HepG2 (cell line): ENCODE data around the gene PFN1. TPM values are rescaled to one million over a fixed set of nuclear protein-coding genes. Genes with fewer than 3 reads are reported as not detected.

Experiments used
- CAMTA2 ChIP-seq: sonication (generic); formaldehyde crosslinking; IDR thresholded peaks from 2 replicates; pipeline ENCODE4 v1.4.0; 2020; ENCODE audit warnings: mild to moderate bottlenecking, missing genetic modification reagents, borderline replicate concordance
- FOSL2 ChIP-seq: sonication (generic); formaldehyde crosslinking; IDR thresholded peaks from 2 replicates; pipeline ENCODE4 v1.4.0; 2020; ENCODE audit warnings: missing genetic modification reagents
- FOXC1 ChIP-seq: sonication (generic); formaldehyde crosslinking; IDR thresholded peaks from 2 replicates; pipeline ENCODE4 v1.8.0; 2022; ENCODE audit warnings: mild to moderate bottlenecking, missing genetic modification reagents, borderline replicate concordance
- GABPA ChIP-seq, 2 experiments: IDR thresholded peaks; 2 replicates each; pipeline ENCODE4 v1.6.1; 2011 to 2016; ENCODE audit warnings: low read depth in 2 of 2, low read length in 1 of 2, missing biosample characterization in 1 of 2, missing genetic modification characterization in 1 of 2
- MAZ ChIP-seq, 2 experiments: sonication (generic) in 1 of 2; formaldehyde crosslinking in 1 of 2; IDR thresholded peaks; 2 replicates each; pipeline versions ENCODE4 v1.5.0 to v1.6.1; 2012 to 2020; ENCODE audit warnings: low read depth in 2 of 2, mild to moderate bottlenecking in 2 of 2, borderline replicate concordance in 1 of 2, improper control_type of control experiment in 1 of 2, low read length in 1 of 2, missing genetic modification reagents in 1 of 2, moderate library complexity in 1 of 2
- NFRKB ChIP-seq: fragments of 450-650 bp; IDR thresholded peaks from 2 replicates; pipeline ENCODE4 v1.6.1; 2017
- NR2C2 ChIP-seq: sonication (generic); formaldehyde crosslinking; IDR thresholded peaks from 2 replicates; pipeline ENCODE4 v1.4.0; 2020; ENCODE audit warnings: missing genetic modification reagents, mild to moderate bottlenecking, moderate library complexity, borderline replicate concordance
- THRA ChIP-seq: sonication (generic); formaldehyde crosslinking; IDR thresholded peaks from 2 replicates; pipeline ENCODE4 v1.4.0; 2020; ENCODE audit warnings: missing genetic modification reagents, borderline replicate concordance
- ZNF350 ChIP-seq: sonication (generic); formaldehyde crosslinking; IDR thresholded peaks from 2 replicates; pipeline ENCODE4 v1.4.0; 2020; ENCODE audit warnings: mild to moderate bottlenecking, low read depth, missing genetic modification reagents, borderline replicate concordance
- polyA plus RNA-seq, 8 experiments: library from polyadenylated mRNA; depleted of rRNA in 3 of 8; stranded (reverse) in 7 of 8; unstranded in 1 of 8; fragments of >200 nt; fragmentation: Illumina TruSeq in 4 of 8; extraction: Trizol in 4 of 8; gene quantifications; 2 replicates each; pipeline versions ENCODE4 v1.2.1 to v1.2.3, GENCODE V29; 2011 to 2016; ENCODE audit warnings: low read depth in 4 of 8, missing spikeins in 1 of 8, mixed read lengths in 1 of 8; ENCODE audit not compliant: insufficient read depth in 1 of 8
- total RNA-seq, 5 experiments: library from RNA; depleted of rRNA; stranded (reverse); fragments of >200 nt; fragmentation: Illumina TruSeq; extraction: Trizol; gene quantifications; 2 replicates each; pipeline ENCODE4 v1.2.3, GENCODE V29; 2016; ENCODE audit warnings: low read depth in 1 of 5
- TF ChIP-seq, protein P1 (sequence below): sonication (generic); formaldehyde crosslinking; IDR thresholded peaks from 2 replicates; pipeline ENCODE4 v1.5.1; 2020; ENCODE audit warnings: mild to moderate bottlenecking, missing genetic modification reagents, moderate library complexity
- TF ChIP-seq, protein P2 (sequence below): sonication (generic); formaldehyde crosslinking; conservative IDR thresholded peaks from 2 replicates; pipeline ENCODE4 v1.4.0; 2020; ENCODE audit warnings: missing genetic modification reagents
- TF ChIP-seq, protein P3 (sequence below): sonication (generic); formaldehyde crosslinking; conservative IDR thresholded peaks from 2 replicates; pipeline ENCODE4 v1.8.0; 2022; ENCODE audit warnings: missing genetic modification reagents
- TF ChIP-seq, protein P4 (sequence below): sonication (generic); formaldehyde crosslinking; IDR thresholded peaks from 2 replicates; pipeline ENCODE4 v1.4.0; 2020; ENCODE audit warnings: missing genetic modification reagents
- TF ChIP-seq, protein P5 (sequence below): IDR thresholded peaks from 2 replicates; pipeline ENCODE4 v1.6.1; 2016; ENCODE audit warnings: low read depth, control low read depth

The PFN1 gene
- total and polyA plus RNA-seq, 2 of the 13 experiments (the other 11 are each of a cell fraction or from before 2014, with no cell fraction given) = 494 to 613 TPM

DNA sequence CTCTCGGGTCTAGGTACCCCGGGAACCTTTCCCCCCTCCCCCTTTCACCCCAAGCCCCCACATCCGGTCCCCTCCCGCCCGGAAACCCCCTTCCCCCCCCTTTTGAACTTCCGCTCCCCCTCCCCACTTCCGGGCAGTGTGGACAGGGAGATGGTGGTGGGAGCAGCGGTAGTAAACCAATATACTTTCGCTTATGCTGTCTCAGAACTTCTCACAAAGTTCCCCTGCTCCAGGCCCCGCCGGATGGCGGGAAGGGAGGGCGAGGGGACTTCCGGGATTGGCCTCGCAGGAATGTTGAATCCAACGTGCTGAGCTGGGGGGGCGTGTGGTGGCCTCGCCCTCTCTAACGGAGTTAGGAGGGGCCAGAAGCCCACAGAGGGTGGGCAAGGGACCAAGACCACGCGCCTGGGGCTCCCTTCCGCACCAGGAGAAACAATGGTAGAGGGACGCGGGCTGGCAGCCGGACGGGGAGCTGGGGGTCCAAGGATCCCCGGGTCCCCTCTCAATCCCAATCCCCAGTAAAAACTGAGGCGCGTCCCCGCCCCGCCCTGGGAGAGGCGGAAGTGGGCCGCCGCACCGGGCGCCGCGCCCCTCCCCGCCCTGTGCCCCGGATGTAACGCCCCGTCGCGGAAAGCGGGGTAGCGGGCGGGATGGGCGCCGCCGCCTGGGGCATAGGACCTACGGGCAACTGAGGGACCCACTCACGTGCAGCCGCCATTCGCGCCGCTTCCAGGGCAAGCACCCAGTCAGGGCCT lies 742 bp downstream of the PFN1 start (continued):
- TF ChIP-seq, protein P1, sequence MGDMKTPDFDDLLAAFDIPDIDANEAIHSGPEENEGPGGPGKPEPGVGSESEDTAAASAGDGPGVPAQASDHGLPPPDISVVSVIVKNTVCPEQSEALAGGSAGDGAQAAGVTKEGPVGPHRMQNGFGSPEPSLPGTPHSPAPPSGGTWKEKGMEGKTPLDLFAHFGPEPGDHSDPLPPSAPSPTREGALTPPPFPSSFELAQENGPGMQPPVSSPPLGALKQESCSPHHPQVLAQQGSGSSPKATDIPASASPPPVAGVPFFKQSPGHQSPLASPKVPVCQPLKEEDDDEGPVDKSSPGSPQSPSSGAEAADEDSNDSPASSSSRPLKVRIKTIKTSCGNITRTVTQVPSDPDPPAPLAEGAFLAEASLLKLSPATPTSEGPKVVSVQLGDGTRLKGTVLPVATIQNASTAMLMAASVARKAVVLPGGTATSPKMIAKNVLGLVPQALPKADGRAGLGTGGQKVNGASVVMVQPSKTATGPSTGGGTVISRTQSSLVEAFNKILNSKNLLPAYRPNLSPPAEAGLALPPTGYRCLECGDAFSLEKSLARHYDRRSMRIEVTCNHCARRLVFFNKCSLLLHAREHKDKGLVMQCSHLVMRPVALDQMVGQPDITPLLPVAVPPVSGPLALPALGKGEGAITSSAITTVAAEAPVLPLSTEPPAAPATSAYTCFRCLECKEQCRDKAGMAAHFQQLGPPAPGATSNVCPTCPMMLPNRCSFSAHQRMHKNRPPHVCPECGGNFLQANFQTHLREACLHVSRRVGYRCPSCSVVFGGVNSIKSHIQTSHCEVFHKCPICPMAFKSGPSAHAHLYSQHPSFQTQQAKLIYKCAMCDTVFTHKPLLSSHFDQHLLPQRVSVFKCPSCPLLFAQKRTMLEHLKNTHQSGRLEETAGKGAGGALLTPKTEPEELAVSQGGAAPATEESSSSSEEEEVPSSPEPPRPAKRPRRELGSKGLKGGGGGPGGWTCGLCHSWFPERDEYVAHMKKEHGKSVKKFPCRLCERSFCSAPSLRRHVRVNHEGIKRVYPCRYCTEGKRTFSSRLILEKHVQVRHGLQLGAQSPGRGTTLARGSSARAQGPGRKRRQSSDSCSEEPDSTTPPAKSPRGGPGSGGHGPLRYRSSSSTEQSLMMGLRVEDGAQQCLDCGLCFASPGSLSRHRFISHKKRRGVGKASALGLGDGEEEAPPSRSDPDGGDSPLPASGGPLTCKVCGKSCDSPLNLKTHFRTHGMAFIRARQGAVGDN (CRISPR knock-in tag) = peak; percentile 78
- TF ChIP-seq MAZ (IDR thresholded peaks at IDR 0.05; ENCODE audit: borderline replicate concordance, low read depth, low read length) (no peak), MAZ (CRISPR knock-in tag; IDR thresholded peaks at IDR 0.05; ENCODE audit: low read depth) (peak; percentile 74), NFRKB (no peak), NR2C2 (CRISPR knock-in tag) (peak; percentile 41; the same call in 1 of the 2 replicates), ZNF350 (CRISPR knock-in tag) (peak; percentile 35; the same call in 1 of the 2 replicates), FOXC1 (CRISPR knock-in tag) (peak; percentile 22; the same call in 1 of the 2 replicates), FOSL2 (CRISPR knock-in tag) (no peak), GABPA (IDR thresholded peaks at IDR 0.05; ENCODE audit: low read depth, low read length) (peak; percentile 66), GABPA (CRISPR knock-in tag; IDR thresholded peaks at IDR 0.05; ENCODE audit: low read depth) (peak; percentile 88), THRA (CRISPR knock-in tag) (no peak), CAMTA2 (CRISPR knock-in tag) (0 out of 2 replicates have a peak, but pooled peaks have one; percentile 22)
- TF ChIP-seq, protein P2, sequence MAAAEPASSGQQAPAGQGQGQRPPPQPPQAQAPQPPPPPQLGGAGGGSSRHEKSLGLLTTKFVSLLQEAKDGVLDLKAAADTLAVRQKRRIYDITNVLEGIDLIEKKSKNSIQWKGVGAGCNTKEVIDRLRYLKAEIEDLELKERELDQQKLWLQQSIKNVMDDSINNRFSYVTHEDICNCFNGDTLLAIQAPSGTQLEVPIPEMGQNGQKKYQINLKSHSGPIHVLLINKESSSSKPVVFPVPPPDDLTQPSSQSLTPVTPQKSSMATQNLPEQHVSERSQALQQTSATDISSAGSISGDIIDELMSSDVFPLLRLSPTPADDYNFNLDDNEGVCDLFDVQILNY = no peak
- TF ChIP-seq, protein P3, sequence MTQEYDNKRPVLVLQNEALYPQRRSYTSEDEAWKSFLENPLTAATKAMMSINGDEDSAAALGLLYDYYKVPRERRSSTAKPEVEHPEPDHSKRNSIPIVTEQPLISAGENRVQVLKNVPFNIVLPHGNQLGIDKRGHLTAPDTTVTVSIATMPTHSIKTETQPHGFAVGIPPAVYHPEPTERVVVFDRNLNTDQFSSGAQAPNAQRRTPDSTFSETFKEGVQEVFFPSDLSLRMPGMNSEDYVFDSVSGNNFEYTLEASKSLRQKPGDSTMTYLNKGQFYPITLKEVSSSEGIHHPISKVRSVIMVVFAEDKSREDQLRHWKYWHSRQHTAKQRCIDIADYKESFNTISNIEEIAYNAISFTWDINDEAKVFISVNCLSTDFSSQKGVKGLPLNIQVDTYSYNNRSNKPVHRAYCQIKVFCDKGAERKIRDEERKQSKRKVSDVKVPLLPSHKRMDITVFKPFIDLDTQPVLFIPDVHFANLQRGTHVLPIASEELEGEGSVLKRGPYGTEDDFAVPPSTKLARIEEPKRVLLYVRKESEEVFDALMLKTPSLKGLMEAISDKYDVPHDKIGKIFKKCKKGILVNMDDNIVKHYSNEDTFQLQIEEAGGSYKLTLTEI = no peak
- TF ChIP-seq, protein P4, sequence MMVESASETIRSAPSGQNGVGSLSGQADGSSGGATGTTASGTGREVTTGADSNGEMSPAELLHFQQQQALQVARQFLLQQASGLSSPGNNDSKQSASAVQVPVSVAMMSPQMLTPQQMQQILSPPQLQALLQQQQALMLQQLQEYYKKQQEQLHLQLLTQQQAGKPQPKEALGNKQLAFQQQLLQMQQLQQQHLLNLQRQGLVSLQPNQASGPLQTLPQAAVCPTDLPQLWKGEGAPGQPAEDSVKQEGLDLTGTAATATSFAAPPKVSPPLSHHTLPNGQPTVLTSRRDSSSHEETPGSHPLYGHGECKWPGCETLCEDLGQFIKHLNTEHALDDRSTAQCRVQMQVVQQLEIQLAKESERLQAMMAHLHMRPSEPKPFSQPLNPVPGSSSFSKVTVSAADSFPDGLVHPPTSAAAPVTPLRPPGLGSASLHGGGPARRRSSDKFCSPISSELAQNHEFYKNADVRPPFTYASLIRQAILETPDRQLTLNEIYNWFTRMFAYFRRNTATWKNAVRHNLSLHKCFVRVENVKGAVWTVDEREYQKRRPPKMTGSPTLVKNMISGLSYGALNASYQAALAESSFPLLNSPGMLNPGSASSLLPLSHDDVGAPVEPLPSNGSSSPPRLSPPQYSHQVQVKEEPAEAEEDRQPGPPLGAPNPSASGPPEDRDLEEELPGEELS = peak; percentile 27; the same call in 1 of the 2 replicates
- TF ChIP-seq, protein P5, sequence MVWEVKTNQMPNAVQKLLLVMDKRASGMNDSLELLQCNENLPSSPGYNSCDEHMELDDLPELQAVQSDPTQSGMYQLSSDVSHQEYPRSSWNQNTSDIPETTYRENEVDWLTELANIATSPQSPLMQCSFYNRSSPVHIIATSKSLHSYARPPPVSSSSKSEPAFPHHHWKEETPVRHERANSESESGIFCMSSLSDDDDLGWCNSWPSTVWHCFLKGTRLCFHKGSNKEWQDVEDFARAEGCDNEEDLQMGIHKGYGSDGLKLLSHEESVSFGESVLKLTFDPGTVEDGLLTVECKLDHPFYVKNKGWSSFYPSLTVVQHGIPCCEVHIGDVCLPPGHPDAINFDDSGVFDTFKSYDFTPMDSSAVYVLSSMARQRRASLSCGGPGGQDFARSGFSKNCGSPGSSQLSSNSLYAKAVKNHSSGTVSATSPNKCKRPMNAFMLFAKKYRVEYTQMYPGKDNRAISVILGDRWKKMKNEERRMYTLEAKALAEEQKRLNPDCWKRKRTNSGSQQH (CRISPR knock-in tag) = no peak
